ENCODE data around the gene OSBP2. TPM values are rescaled to one million over a fixed set of nuclear protein-coding genes. Genes with fewer than 3 reads are reported as not detected.

Gene OSBP2
- polyA plus RNA-seq, 1 donor (not counting 4 experiments of a cell fraction or from before 2014, with no cell fraction given) = 3.0 TPM

GRCh38 chr22:30749272-30749671 lies 54.6 kb downstream of the OSBP2 start:
- H3K27ac ChIP-seq (ENCODE audit: control insufficient read depth, insufficient read depth, low read length) = no peak overlapping the region
- FAIRE-seq (no peak), DNase-seq (ENCODE audit: low read depth, low spot score) (no peak)
- no peak overlapping the region for H3K4me3 ChIP-seq (ENCODE audit: control insufficient read depth in 2 of 3, extremely low read depth in 1 of 3, insufficient read depth in 2 of 3, low read depth in 1 of 3, low read length in 3 of 3)
- no peaks in the 10 kb centered on the region for H3K27me3 ChIP-seq (ENCODE audit: control insufficient read depth, extremely low read depth, insufficient read depth, low read length)
- no peaks in the 10 kb centered on the region for H3K36me3 ChIP-seq (ENCODE audit: control insufficient read depth in 2 of 2, extremely low read depth in 1 of 2, insufficient read depth in 2 of 2, low read length in 2 of 2)
- no peaks in the 10 kb centered on the region for H3K9me3 ChIP-seq (ENCODE audit: control insufficient read depth, low read depth, low read length)
- dilution Hi-C loops (cut with MboI; ENCODE audit: extremely low pct_ligation_motif_present, low sequenced_read_pairs) = no loop called here
- no peaks in the 10 kb centered on the region for H3K4me1 ChIP-seq (ENCODE audit: control insufficient read depth, extremely low read depth, insufficient read depth, low read length)
- H3K79me2 ChIP-seq (ENCODE audit: control insufficient read depth, insufficient read depth, low read length) = no peaks in the 10 kb centered on the region
- H3K9me1 ChIP-seq (ENCODE audit: control insufficient read depth, extremely low read depth, insufficient read depth, low read length) = no peaks in the 10 kb centered on the region
- TF ChIP-seq CTCF (optimal IDR thresholded peaks at IDR 0.05 in 1 of 3, IDR thresholded peaks at IDR 0.05 in 1 of 3, conservative IDR thresholded peaks at IDR 0.05 in 1 of 3; ENCODE audit: extremely low read depth in 1 of 3, insufficient read depth in 2 of 3, low read length in 3 of 3) (no peak), EZH2 (IDR thresholded peaks at IDR 0.05; ENCODE audit: low read length) (no peak)
- H4K20me1 ChIP-seq (ENCODE audit: control insufficient read depth, extremely low read depth, insufficient read depth, low read length) = no peaks in the 10 kb centered on the region
- H3K4me2 ChIP-seq (ENCODE audit: control insufficient read depth, extremely low read depth, insufficient read depth, low read depth, low read length) = no peak overlapping the region
- H3K9ac ChIP-seq (ENCODE audit: control insufficient read depth, extremely low read depth, insufficient read depth, low read length) = no peak overlapping the region
- H2AFZ ChIP-seq (ENCODE audit: control insufficient read depth, low read length) = no peak overlapping the region

- Histone ChIP-seq H3K9me1 (ENCODE audit: control insufficient read depth, extremely low read depth, insufficient read depth, low read length) (no peaks in the 10 kb centered on the region), H3K9me3 (ENCODE audit: control insufficient read depth, low read depth, low read length) (no peaks in the 10 kb centered on the region), H3K4me1 (ENCODE audit: control insufficient read depth, extremely low read depth, insufficient read depth, low read length) (no peaks in the 10 kb centered on the region), H2AFZ (ENCODE audit: control insufficient read depth, low read length) (no peak overlapping the region), H3K9ac (ENCODE audit: control insufficient read depth, extremely low read depth, insufficient read depth, low read length) (no peak overlapping the region), H3K4me2 (ENCODE audit: control insufficient read depth, extremely low read depth, insufficient read depth, low read depth, low read length) (no peak overlapping the region), H4K20me1 (ENCODE audit: control insufficient read depth, extremely low read depth, insufficient read depth, low read length) (no peaks in the 10 kb centered on the region), H3K79me2 (ENCODE audit: control insufficient read depth, insufficient read depth, low read length) (no peaks in the 10 kb centered on the region), H3K27me3 (ENCODE audit: control insufficient read depth, extremely low read depth, insufficient read depth, low read length) (no peaks in the 10 kb centered on the region), H3K27ac (ENCODE audit: control insufficient read depth, insufficient read depth, low read length) (no peak overlapping the region), H3K4me3 (ENCODE audit: control insufficient read depth in 2 of 3, extremely low read depth in 1 of 3, insufficient read depth in 2 of 3, low read depth in 1 of 3, low read length in 3 of 3) (no peak overlapping the region), H3K36me3 (ENCODE audit: control insufficient read depth in 2 of 2, extremely low read depth in 1 of 2, insufficient read depth in 2 of 2, low read length in 2 of 2) (no peaks in the 10 kb centered on the region)
- dilution Hi-C loops (cut with MboI; ENCODE audit: extremely low pct_ligation_motif_present, low sequenced_read_pairs) = no loop called here
- DNase-seq (ENCODE audit: low read depth, low spot score) (no peak), FAIRE-seq (no peak)
- TF ChIP-seq CTCF (optimal IDR thresholded peaks at IDR 0.05 in 1 of 3, IDR thresholded peaks at IDR 0.05 in 1 of 3, conservative IDR thresholded peaks at IDR 0.05 in 1 of 3; ENCODE audit: extremely low read depth in 1 of 3, insufficient read depth in 2 of 3, low read length in 3 of 3) = no peak
- no peak for TF ChIP-seq EZH2 (IDR thresholded peaks at IDR 0.05; ENCODE audit: low read length)
Measured at GRCh38 chr22:30749849-30750248, 55.2 kb downstream of the OSBP2 start.

Data from keratinocyte (primary cell).